OCI-LY7 (cell line): ENCODE measurements around the gene EPN1. TPM values are rescaled to one million over a fixed set of nuclear protein-coding genes. Genes with fewer than 3 reads are reported as not detected.

Experiments used
- BruUV-seq: library from RNA; stranded (reverse); fragments of 400-500 nt; replicated peaks from 2 replicates; lab custom pipeline; 2021; lab: Mats Ljungman, UMichigan
- CTCF ChIA-PET: fragments of 300-600 bp; sonication (Branson Sonifier 250); formaldehyde crosslinking; loops from one replicate; lab custom pipeline; 2022; ENCODE audit warnings: antibody characterized with exemption; ENCODE audit not compliant: unreplicated experiment; lab: Charles Lee
- POLR2A ChIA-PET: fragments of 300-600 bp; sonication (Branson Sonifier 250); formaldehyde crosslinking; loops from one replicate; lab custom pipeline; 2022; ENCODE audit warnings: antibody characterized with exemption; lab: Charles Lee
- DNase-seq: peaks from one replicate; pipeline ENCODE4 v3.0.0-alpha.2; 2015; ENCODE audit warnings: low spot score
- H2AFZ ChIP-seq: fragments of 200-600 bp; sonication (generic), shearing (Covaris generic); 2 replicates; pipeline ENCODE4 v1.6.1; 2014; ENCODE audit warnings: mild to moderate bottlenecking, antibody characterized with exemption, low read length, moderate library complexity
- H3K27ac ChIP-seq: fragments of 200-600 bp; sonication (generic); 2 replicates; pipeline ENCODE4 v1.5.1; 2014; ENCODE audit warnings: mixed run types, low read depth, mild to moderate bottlenecking, moderate library complexity, low read length, inconsistent platforms; ENCODE audit not compliant: poor library complexity, severe bottlenecking
- H3K36me3 ChIP-seq: fragments of 200-600 bp; sonication (generic); 2 replicates; pipeline ENCODE4 v1.6.1; 2014; ENCODE audit warnings: mild to moderate bottlenecking, antibody characterized with exemption, low read length, moderate library complexity, mixed read lengths; ENCODE audit not compliant: insufficient read depth
- H3K4me1 ChIP-seq: fragments of 200-600 bp; sonication (generic); 2 replicates; pipeline ENCODE4 v1.5.1; 2014; ENCODE audit warnings: mild to moderate bottlenecking, low read length; ENCODE audit not compliant: insufficient read depth, poor library complexity, severe bottlenecking
- H3K4me2 ChIP-seq: fragments of 200-600 bp; sonication (generic); 2 replicates; pipeline ENCODE4 v1.6.1; 2014; ENCODE audit warnings: mild to moderate bottlenecking, low read length
- H3K4me3 ChIP-seq: fragments of 200-600 bp; sonication (generic); 2 replicates; pipeline ENCODE4 v1.5.1; 2014; ENCODE audit warnings: mild to moderate bottlenecking, low read depth, low read length; ENCODE audit not compliant: poor library complexity, severe bottlenecking
- H3K79me2 ChIP-seq: fragments of 200-600 bp; sonication (generic); 2 replicates; pipeline ENCODE4 v1.6.1; 2016; ENCODE audit warnings: low read depth, mild to moderate bottlenecking, low read length, moderate library complexity, mixed read lengths; ENCODE audit not compliant: insufficient read depth
- H3K9me2 ChIP-seq: fragments of 200-600 bp; sonication (generic); 2 replicates; pipeline ENCODE4 v1.6.1; 2016; ENCODE audit warnings: mild to moderate bottlenecking, low read length, mixed read lengths; ENCODE audit not compliant: insufficient read depth
- H3K9me3 ChIP-seq: fragments of 200-600 bp; sonication (generic); 2 replicates; pipeline ENCODE4 v1.6.1; 2014; ENCODE audit warnings: mild to moderate bottlenecking, mixed run types, low read length, mixed read lengths
- H4K20me1 ChIP-seq: fragments of 200-600 bp; sonication (generic); 2 replicates; pipeline ENCODE4 v1.6.1; 2014; ENCODE audit warnings: mild to moderate bottlenecking, antibody characterized with exemption, low read length, moderate library complexity, mixed read lengths; ENCODE audit not compliant: insufficient read depth
- EZH2phosphoT487 ChIP-seq: fragments of 200-600 bp; sonication (generic); IDR thresholded peaks from 2 replicates; pipeline ENCODE4 v1.6.1; 2018; ENCODE audit warnings: low read depth, borderline replicate concordance, mild to moderate bottlenecking, mixed run types, antibody characterized with exemption, low read length, moderate library complexity, mixed read lengths
- intact Hi-C: fragments of 100-400 bp; cut with micrococcal nuclease; formaldehyde crosslinking; loops from one replicate; pipeline ENCODE4 v1.10.0; 2022; ENCODE audit not compliant: unreplicated experiment
- total RNA-seq, 2 experiments: library from RNA; depleted of rRNA in 1 of 2; stranded (reverse); fragments of >200 nt in 1 of 2; shearing (Covaris generic) in 1 of 2; gene quantifications; 2 replicates each; pipeline ENCODE4 v1.2.3, GENCODE V29; 2014 to 2022
- TF ChIP-seq, protein P1 (sequence below): fragments of 200-600 bp; sonication (generic); conservative IDR thresholded peaks from 2 replicates; pipeline ENCODE4 v1.5.1; 2014; ENCODE audit warnings: mild to moderate bottlenecking, antibody characterized with exemption, low read length, moderate library complexity, mixed read lengths

Gene EPN1
- total RNA-seq, 2 experiments from 2014 or later: 40.5 to 120 TPM

- no peaks in the 10 kb centered on the region for H3K9me3 ChIP-seq
- no TSS peak for BruUV-seq
- peak within 1 kb of the TSS; percentile 20; the same call in 1 of the 2 replicates for H2AFZ ChIP-seq
- H3K9me2 ChIP-seq: no peaks in the 10 kb centered on the region
- no peak for TF ChIP-seq EZH2phosphoT487
- TF ChIP-seq, protein P1, sequence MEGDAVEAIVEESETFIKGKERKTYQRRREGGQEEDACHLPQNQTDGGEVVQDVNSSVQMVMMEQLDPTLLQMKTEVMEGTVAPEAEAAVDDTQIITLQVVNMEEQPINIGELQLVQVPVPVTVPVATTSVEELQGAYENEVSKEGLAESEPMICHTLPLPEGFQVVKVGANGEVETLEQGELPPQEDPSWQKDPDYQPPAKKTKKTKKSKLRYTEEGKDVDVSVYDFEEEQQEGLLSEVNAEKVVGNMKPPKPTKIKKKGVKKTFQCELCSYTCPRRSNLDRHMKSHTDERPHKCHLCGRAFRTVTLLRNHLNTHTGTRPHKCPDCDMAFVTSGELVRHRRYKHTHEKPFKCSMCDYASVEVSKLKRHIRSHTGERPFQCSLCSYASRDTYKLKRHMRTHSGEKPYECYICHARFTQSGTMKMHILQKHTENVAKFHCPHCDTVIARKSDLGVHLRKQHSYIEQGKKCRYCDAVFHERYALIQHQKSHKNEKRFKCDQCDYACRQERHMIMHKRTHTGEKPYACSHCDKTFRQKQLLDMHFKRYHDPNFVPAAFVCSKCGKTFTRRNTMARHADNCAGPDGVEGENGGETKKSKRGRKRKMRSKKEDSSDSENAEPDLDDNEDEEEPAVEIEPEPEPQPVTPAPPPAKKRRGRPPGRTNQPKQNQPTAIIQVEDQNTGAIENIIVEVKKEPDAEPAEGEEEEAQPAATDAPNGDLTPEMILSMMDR: no peak
- H4K20me1 ChIP-seq: peaks cover 38% of the 10 kb centered on the region
- H3K4me3 ChIP-seq: peak within 1 kb of the TSS; percentile 87
- intact Hi-C loops: loop anchor here (2.0 kb wide), 1 partner anchor 24 kb away; no protein-coding TSS in a partner anchor
- DNase-seq: peak; percentile 94
- H3K4me2 ChIP-seq: peak within 1 kb of the TSS; percentile 96
- ChIA-PET CTCF (interaction anchor here (0.6 to 1.6 kb wide), 3 partner anchors 22 to 187 kb away, joined by 3 to 5 read pairs (median 3); no protein-coding TSS in a partner anchor), POLR2A (interaction anchor here (0.6 to 1.1 kb wide), 5 partner anchors 9 to 175 kb away, joined by 3 to 4 read pairs (median 3); partner anchors contain the start of genes ZNF581 and ZNF784)
- peaks cover 70% of the 10 kb centered on the region for H3K36me3 ChIP-seq
- peaks cover 50% of the 10 kb centered on the region for H3K79me2 ChIP-seq
- H3K27ac ChIP-seq: peak within 1 kb of the TSS; percentile 90
- H3K4me1 ChIP-seq: peaks cover 30% of the 10 kb centered on the region
These were observed 20.0 kb upstream of the EPN1 start, which contains the start of gene U2AF2 for GRCh38 chr19:55654868-55655647. U2AF2 (plus strand) TSS chr19:55655035; CDS start chr19:55655105, 70 bp downstream.

GRCh38 chr19:55655648-55656040 lies 19.4 kb upstream of the EPN1 start:
- H2AFZ ChIP-seq: no peak overlapping the region
- H3K9me3 ChIP-seq: no peaks in the 10 kb centered on the region
- BruUV-seq: TSS peak; percentile 75
- peak overlapping the region; percentile 87 for H3K4me3 ChIP-seq
- TF ChIP-seq, protein P1: no peak
- peaks cover 70% of the 10 kb centered on the region for H3K36me3 ChIP-seq
- ChIA-PET CTCF (no interaction called here), POLR2A (no interaction called here)
- H3K79me2 ChIP-seq: peaks cover 55% of the 10 kb centered on the region
- H3K27ac ChIP-seq: peak overlapping the region; percentile 90
- H4K20me1 ChIP-seq: peaks cover 38% of the 10 kb centered on the region
- no peak for DNase-seq
- peaks cover 30% of the 10 kb centered on the region for H3K4me1 ChIP-seq
- peak overlapping the region; percentile 96 for H3K4me2 ChIP-seq
- intact Hi-C loops: loop anchor here (2.0 kb wide), 1 partner anchor 23 kb away; no protein-coding TSS in a partner anchor
- no peaks in the 10 kb centered on the region for H3K9me2 ChIP-seq

GRCh38 chr19:55656552-55656951 lies 18.5 kb upstream of the EPN1 start:
- no peak for DNase-seq
- intact Hi-C loops: no loop called here
- Histone ChIP-seq H3K4me2 (peak overlapping the region; percentile 96), H3K9me2 (no peaks in the 10 kb centered on the region), H3K9me3 (no peaks in the 10 kb centered on the region), H3K36me3 (peaks cover 70% of the 10 kb centered on the region), H3K4me1 (peaks cover 30% of the 10 kb centered on the region), H3K79me2 (peaks cover 64% of the 10 kb centered on the region), H3K27ac (peak overlapping the region; percentile 90), H2AFZ (no peak overlapping the region), H3K4me3 (peak overlapping the region; percentile 87), H4K20me1 (peaks cover 38% of the 10 kb centered on the region)
- ChIA-PET CTCF (no interaction called here), POLR2A (interaction anchor here (0.8 to 1.2 kb wide), 2 partner anchors 10 to 21 kb away, joined by 3 to 6 read pairs; no protein-coding TSS in a partner anchor)
- TF ChIP-seq, protein P1: no peak
- TF ChIP-seq EZH2phosphoT487: no peak
- BruUV-seq: no TSS peak
